K562 (cell line): ENCODE data around the gene CAMKV. TPM values are rescaled to one million over a fixed set of nuclear protein-coding genes. Genes with fewer than 3 reads are reported as not detected.
A peak's percentile ranks its signal among the peaks of the same experiment; 100 is the strongest.

Experiments
- FOXA3 ChIP-seq, 2 experiments: fragments of 450-650 bp in 1 of 2; sonication (generic) in 1 of 2; formaldehyde crosslinking; IDR thresholded peaks in 1 of 2; conservative IDR thresholded peaks in 1 of 2; 2 replicates each; pipeline versions ENCODE4 v1.4.0 to v1.8.0; 2020 to 2022; ENCODE audit warnings: mild to moderate bottlenecking in 2 of 2, missing genetic modification reagents in 1 of 2
- FOXK1 ChIP-seq: sonication (generic); formaldehyde crosslinking; IDR thresholded peaks from 2 replicates; pipeline ENCODE4 v1.8.0; 2022; ENCODE audit warnings: missing genetic modification reagents, mild to moderate bottlenecking, borderline replicate concordance
- HNRNPUL1 ChIP-seq: fragments of 200-400 bp; formaldehyde crosslinking; IDR thresholded peaks from 2 replicates; pipeline ENCODE4 v1.6.1; 2017; ENCODE audit warnings: low read length
- KAT7 ChIP-seq: sonication (generic); formaldehyde crosslinking; IDR thresholded peaks from 2 replicates; pipeline ENCODE4 v1.8.0; 2022; ENCODE audit warnings: missing genetic modification reagents, mild to moderate bottlenecking, borderline replicate concordance
- KDM2B ChIP-seq: fragments of 250-450 bp; sonication (Bioruptor Pico); IDR thresholded peaks from 2 replicates; pipeline ENCODE4 v1.8.0; 2021; ENCODE audit warnings: mild to moderate bottlenecking, moderate library complexity
- MYBL2 ChIP-seq, 2 experiments: fragments of 450-650 bp in 1 of 2; sonication (generic) in 1 of 2; formaldehyde crosslinking in 1 of 2; IDR thresholded peaks; 2 replicates each; pipeline versions ENCODE4 v1.6.1 to v1.8.1; 2017 to 2022; ENCODE audit warnings: borderline replicate concordance in 1 of 2, inconsistent platforms in 1 of 2, low read depth in 1 of 2, mild to moderate bottlenecking in 1 of 2, missing genetic modification reagents in 1 of 2, moderate library complexity in 1 of 2
- NR1H2 ChIP-seq: sonication (generic); formaldehyde crosslinking; IDR thresholded peaks from 2 replicates; pipeline ENCODE4 v1.4.0; 2020; ENCODE audit warnings: mild to moderate bottlenecking, missing genetic modification reagents
- PTBP1 ChIP-seq: fragments of 200-400 bp; formaldehyde crosslinking; IDR thresholded peaks from 2 replicates; pipeline ENCODE4 v1.6.1; 2017; ENCODE audit warnings: low read depth, low read length
- SIN3B ChIP-seq: fragments of 450-650 bp; IDR thresholded peaks from 2 replicates; pipeline ENCODE4 v1.6.1; 2017; ENCODE audit warnings: low read depth, mild to moderate bottlenecking, moderate library complexity
- SNRNP70 ChIP-seq: fragments of 200-400 bp; formaldehyde crosslinking; optimal IDR thresholded peaks from 2 replicates; pipeline ENCODE3; 2017; ENCODE audit warnings: low read depth, low read length
- SP1 ChIP-seq: sonication (generic); formaldehyde crosslinking; IDR thresholded peaks from 2 replicates; pipeline ENCODE4 v1.8.1; 2022; ENCODE audit warnings: mild to moderate bottlenecking, missing genetic modification reagents
- SRSF9 ChIP-seq: fragments of 200-400 bp; formaldehyde crosslinking; IDR thresholded peaks from 2 replicates; pipeline ENCODE4 v1.6.1; 2017; ENCODE audit warnings: low read depth, low read length, borderline replicate concordance
- TARDBP ChIP-seq: fragments of 450-650 bp; IDR thresholded peaks from 2 replicates; pipeline ENCODE4 v1.6.1; 2016
- ZC3H11A ChIP-seq: IDR thresholded peaks from 2 replicates; pipeline ENCODE4 v1.6.1; 2012; ENCODE audit warnings: low read depth, low read length, improper control_type of control experiment
- ZEB2 ChIP-seq: fragments of 450-650 bp; IDR thresholded peaks from 2 replicates; pipeline ENCODE4 v1.6.1; 2016
- ZFP36 ChIP-seq: fragments of 150-350 bp; IDR thresholded peaks from 2 replicates; pipeline ENCODE4 v1.6.1; 2018; ENCODE audit warnings: low read length, low read depth; ENCODE audit not compliant: partially characterized antibody
- ZNF146 ChIP-seq: IDR thresholded peaks from one replicate; pipeline ENCODE4 v1.6.1; 2018; ENCODE audit warnings: missing compliant biosample characterization; ENCODE audit not compliant: unreplicated experiment
- ZNF444 ChIP-seq: fragments of 250-450 bp; sonication (Bioruptor Pico); IDR thresholded peaks from 2 replicates; pipeline ENCODE4 v1.4.0; 2020; ENCODE audit warnings: mild to moderate bottlenecking, moderate library complexity
- ZNF507 ChIP-seq: conservative IDR thresholded peaks from 2 replicates; pipeline ENCODE4 v1.6.1; 2017; ENCODE audit warnings: missing genetic modification characterization, missing compliant biosample characterization
- ZNF561 ChIP-seq: fragments of 450-650 bp; formaldehyde crosslinking; conservative IDR thresholded peaks from 2 replicates; pipeline ENCODE4 v1.4.0; 2020; ENCODE audit warnings: mild to moderate bottlenecking, moderate library complexity
- polyA plus RNA-seq, 8 experiments: library from polyadenylated mRNA; depleted of rRNA in 4 of 8; stranded (reverse) in 5 of 8; unstranded in 3 of 8; fragments of >200 nt; fragmentation: Nextera tagmentation in 2 of 8; fragmentation: Illumina TruSeq in 1 of 8; extraction: Ambion mirVana in 2 of 8; extraction: Trizol in 1 of 8; gene quantifications; 2 replicates each; pipeline versions ENCODE4 v1.2.1 to v1.2.3, GENCODE V29; 2011 to 2014; ENCODE audit warnings: inconsistent platforms in 1 of 8, missing spikeins in 1 of 8
- total RNA-seq, 7 experiments: library from RNA; depleted of rRNA in 6 of 7; stranded (reverse); fragments of >200 nt in 6 of 7; fragmentation: Illumina TruSeq in 2 of 7; extraction: Trizol in 2 of 7; gene quantifications; 2 replicates each; pipeline versions ENCODE4 v1.2.1 to v1.2.3, GENCODE V29; 2011 to 2021; ENCODE audit warnings: low replicate concordance in 1 of 7
- TF ChIP-seq, protein P1 (sequence below): fragments of 250-450 bp; sonication (Bioruptor Pico); IDR thresholded peaks from 2 replicates; pipeline ENCODE4 v1.4.0; 2020
- TF ChIP-seq, protein P2 (sequence below): fragments of 450-650 bp; formaldehyde crosslinking; IDR thresholded peaks from 2 replicates; pipeline ENCODE4 v1.4.0; 2022; ENCODE audit warnings: missing genetic modification characterization

Gene CAMKV
- total and polyA plus RNA-seq, 9 of the 15 experiments (the other 6 are each of a cell fraction or from before 2014, with no cell fraction given), result 0.08 to 2.7 (median 0.79) TPM

DNA sequence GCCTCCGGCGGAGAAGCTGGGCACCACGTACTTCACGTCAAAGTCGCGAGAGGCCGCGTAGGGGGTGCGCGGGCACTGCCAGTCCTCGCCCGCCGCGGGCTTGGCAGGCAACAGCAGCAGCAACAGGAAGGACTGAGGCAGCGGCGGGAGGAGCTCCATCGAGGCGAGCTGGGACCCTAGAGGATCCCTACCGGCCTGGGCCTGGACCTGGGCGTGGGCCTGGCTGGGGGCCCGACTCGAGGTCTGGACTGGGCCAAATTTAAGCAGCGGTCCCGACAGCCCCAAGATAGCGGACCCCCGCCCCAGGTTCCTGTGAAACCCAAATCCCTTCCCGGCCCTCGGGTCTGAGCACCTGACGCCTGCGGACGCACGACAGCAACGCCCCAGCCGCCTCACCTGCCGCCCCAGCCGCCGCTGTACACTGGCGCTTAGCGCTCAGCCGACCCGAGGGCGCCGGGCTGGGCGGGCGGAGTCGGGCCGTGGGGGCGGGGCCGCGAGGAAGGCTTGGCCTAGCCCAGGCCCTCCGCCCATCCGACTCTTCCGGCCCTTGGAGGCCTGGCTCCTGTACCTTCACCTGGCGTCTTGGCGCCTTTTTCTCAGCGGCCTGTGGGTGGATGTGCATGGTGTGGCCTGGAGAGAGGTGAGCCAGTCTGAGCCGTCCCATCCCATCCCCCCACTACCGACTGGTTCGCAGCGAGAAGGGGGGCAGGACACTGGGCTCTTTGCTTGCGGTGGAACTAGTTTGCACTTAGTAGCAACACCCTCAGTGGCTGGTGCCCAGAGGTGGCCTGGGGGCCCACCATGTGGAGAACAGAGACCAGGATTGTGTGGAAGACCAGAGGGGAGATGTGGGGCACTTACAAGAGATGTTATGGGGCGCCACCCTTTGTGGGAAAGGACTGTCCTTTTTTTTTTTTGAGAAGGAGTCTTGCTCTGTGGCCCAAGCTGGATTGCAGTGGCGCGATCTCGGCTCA lies 34.0 kb upstream of the CAMKV start, which contains the start of gene MST1R (continued):
- TF ChIP-seq MYBL2 (IDR thresholded peaks at IDR 0.05; ENCODE audit: low read depth), result no peak
- TF ChIP-seq MYBL2 (CRISPR knock-in tag; IDR thresholded peaks at IDR 0.05; ENCODE audit: borderline replicate concordance), result no peak
- TF ChIP-seq TARDBP, result no peak
- TF ChIP-seq SIN3B, result no peak
- no peak for TF ChIP-seq HNRNPUL1
- TF ChIP-seq ZC3H11A, result no peak
- TF ChIP-seq KDM2B (CRISPR knock-in tag), result no peak
- no peak for TF ChIP-seq SNRNP70
- TF ChIP-seq ZNF561, result no peak
- TF ChIP-seq KAT7 (CRISPR knock-in tag), result peak; percentile 72; the same call in 1 of the 2 replicates
- TF ChIP-seq, protein P1, sequence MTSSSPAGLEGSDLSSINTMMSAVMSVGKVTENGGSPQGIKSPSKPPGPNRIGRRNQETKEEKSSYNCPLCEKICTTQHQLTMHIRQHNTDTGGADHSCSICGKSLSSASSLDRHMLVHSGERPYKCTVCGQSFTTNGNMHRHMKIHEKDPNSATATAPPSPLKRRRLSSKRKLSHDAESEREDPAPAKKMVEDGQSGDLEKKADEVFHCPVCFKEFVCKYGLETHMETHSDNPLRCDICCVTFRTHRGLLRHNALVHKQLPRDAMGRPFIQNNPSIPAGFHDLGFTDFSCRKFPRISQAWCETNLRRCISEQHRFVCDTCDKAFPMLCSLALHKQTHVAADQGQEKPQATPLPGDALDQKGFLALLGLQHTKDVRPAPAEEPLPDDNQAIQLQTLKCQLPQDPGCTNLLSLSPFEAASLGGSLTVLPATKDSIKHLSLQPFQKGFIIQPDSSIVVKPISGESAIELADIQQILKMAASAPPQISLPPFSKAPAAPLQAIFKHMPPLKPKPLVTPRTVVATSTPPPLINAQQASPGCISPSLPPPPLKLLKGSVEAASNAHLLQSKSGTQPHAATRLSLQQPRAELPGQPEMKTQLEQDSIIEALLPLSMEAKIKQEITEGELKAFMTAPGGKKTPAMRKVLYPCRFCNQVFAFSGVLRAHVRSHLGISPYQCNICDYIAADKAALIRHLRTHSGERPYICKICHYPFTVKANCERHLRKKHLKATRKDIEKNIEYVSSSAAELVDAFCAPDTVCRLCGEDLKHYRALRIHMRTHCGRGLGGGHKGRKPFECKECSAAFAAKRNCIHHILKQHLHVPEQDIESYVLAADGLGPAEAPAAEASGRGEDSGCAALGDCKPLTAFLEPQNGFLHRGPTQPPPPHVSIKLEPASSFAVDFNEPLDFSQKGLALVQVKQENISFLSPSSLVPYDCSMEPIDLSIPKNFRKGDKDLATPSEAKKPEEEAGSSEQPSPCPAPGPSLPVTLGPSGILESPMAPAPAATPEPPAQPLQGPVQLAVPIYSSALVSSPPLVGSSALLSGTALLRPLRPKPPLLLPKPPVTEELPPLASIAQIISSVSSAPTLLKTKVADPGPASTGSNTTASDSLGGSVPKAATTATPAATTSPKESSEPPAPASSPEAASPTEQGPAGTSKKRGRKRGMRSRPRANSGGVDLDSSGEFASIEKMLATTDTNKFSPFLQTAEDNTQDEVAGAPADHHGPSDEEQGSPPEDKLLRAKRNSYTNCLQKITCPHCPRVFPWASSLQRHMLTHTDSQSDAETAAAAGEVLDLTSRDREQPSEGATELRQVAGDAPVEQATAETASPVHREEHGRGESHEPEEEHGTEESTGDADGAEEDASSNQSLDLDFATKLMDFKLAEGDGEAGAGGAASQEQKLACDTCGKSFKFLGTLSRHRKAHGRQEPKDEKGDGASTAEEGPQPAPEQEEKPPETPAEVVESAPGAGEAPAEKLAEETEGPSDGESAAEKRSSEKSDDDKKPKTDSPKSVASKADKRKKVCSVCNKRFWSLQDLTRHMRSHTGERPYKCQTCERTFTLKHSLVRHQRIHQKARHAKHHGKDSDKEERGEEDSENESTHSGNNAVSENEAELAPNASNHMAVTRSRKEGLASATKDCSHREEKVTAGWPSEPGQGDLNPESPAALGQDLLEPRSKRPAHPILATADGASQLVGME (CRISPR knock-in tag), result no peak
- TF ChIP-seq ZNF444 (CRISPR knock-in tag), result no peak
- peak; percentile 16 for TF ChIP-seq ZFP36
- no peak for TF ChIP-seq ZNF146 (CRISPR knock-in tag)
- no peak for TF ChIP-seq PTBP1
- peak; percentile 86 for TF ChIP-seq ZEB2
- TF ChIP-seq SRSF9, result no peak
- TF ChIP-seq, protein P2, sequence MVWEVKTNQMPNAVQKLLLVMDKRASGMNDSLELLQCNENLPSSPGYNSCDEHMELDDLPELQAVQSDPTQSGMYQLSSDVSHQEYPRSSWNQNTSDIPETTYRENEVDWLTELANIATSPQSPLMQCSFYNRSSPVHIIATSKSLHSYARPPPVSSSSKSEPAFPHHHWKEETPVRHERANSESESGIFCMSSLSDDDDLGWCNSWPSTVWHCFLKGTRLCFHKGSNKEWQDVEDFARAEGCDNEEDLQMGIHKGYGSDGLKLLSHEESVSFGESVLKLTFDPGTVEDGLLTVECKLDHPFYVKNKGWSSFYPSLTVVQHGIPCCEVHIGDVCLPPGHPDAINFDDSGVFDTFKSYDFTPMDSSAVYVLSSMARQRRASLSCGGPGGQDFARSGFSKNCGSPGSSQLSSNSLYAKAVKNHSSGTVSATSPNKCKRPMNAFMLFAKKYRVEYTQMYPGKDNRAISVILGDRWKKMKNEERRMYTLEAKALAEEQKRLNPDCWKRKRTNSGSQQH (CRISPR knock-in tag), result no peak
- peak; percentile 57; the same call in 1 of the 2 replicates for TF ChIP-seq SP1 (CRISPR knock-in tag)
- TF ChIP-seq ZNF507 (tag), result no peak
- TF ChIP-seq FOXK1, result 0 out of 2 replicates have a peak, but pooled peaks have one; percentile 67
- TF ChIP-seq FOXA3 (CRISPR knock-in tag; conservative IDR thresholded peaks at IDR 0.05 in 1 of 2, IDR thresholded peaks at IDR 0.05 in 1 of 2), result no peak
- no peak for TF ChIP-seq NR1H2 (CRISPR knock-in tag)
